ENCODE data around the gene ANKRD22. TPM values are rescaled to one million over a fixed set of nuclear protein-coding genes. Genes with fewer than 3 reads are reported as not detected.
A peak's percentile ranks its signal among the peaks of the same experiment; 100 is the strongest.

ANKRD22 gene
- total RNA-seq, 2 donors from 2014 or later = 0.24 to 0.65 TPM

DNA sequence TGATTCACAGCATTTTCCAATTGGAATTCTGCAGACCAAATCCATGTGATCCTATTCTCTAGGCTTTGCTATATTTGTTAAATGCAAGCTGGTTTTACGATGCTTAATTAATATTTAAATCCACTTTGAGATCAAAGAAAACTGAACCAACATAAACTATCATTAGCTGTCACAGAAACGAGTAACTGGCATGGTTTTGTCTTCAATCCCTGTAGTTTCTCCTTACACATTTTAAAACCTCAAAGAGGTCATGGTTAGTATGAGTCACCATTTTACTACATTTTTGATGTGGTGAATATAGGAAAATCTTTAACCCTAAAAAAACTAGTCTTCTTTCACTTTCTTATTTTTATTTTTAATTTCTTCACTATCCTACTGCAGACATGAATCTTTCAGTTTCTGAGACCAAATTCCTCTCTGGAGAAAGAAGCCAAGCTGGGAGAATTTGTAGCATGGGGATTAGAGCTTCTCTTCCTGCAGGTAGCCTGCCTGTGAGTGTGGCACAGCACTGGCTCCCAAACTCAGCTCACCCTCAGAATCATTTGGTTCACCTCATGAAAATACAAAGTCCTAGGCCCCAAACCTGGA is 57.8 kb downstream of the ANKRD22 start:
- no peaks in the 10 kb centered on the region for H3K9me3 Mint-ChIP-seq
- H3K36me3 Mint-ChIP-seq (ENCODE audit: insufficient read depth in 2 of 2) = no peaks in the 10 kb centered on the region
- H3K27ac Mint-ChIP-seq = peak overlapping the region; percentile 84
- peaks cover 19% of the 10 kb centered on the region for H3K27me3 Mint-ChIP-seq (ENCODE audit: low read depth)
- peaks cover 30% of the 10 kb centered on the region for H3K4me1 Mint-ChIP-seq (ENCODE audit: low read depth)
- H3K4me3 Mint-ChIP-seq = peak overlapping the region; percentile 47 to 62
- peak; percentile 87 to 89 for ATAC-seq (replicated peaks in 1 of 2)
- DNase-seq = no peak

DNA sequence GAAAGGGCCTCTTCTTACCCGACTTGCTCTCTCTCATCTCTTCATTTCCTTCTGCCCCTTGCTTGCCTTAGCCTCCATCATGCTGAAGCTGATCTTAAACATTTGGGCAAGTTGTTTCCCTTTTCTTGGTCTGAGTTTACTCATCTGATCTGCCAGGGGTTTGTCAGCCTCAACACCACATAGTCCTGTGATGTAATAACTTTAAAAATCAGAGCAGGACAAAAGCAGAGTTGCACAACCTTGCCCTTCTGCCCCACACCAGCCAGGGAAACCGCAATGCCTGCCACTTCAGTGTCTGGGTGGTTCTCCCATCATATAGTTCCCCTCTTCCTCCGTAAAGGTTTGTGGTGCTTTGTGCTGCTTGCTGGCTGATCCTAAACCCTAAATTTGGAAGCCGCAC is 59.0 kb downstream of the ANKRD22 start:
- H3K27me3 Mint-ChIP-seq (ENCODE audit: low read depth) = peaks cover 19% of the 10 kb centered on the region
- ATAC-seq (replicated peaks in 1 of 2) = peak; percentile 66 to 72
- H3K27ac Mint-ChIP-seq = no peak overlapping the region
- no peaks in the 10 kb centered on the region for H3K36me3 Mint-ChIP-seq (ENCODE audit: insufficient read depth in 2 of 2)
- H3K4me3 Mint-ChIP-seq = no peak overlapping the region
- no peaks in the 10 kb centered on the region for H3K9me3 Mint-ChIP-seq
- peaks cover 30% of the 10 kb centered on the region for H3K4me1 Mint-ChIP-seq (ENCODE audit: low read depth)
- DNase-seq = peak; percentile 3 to 9

DNA sequence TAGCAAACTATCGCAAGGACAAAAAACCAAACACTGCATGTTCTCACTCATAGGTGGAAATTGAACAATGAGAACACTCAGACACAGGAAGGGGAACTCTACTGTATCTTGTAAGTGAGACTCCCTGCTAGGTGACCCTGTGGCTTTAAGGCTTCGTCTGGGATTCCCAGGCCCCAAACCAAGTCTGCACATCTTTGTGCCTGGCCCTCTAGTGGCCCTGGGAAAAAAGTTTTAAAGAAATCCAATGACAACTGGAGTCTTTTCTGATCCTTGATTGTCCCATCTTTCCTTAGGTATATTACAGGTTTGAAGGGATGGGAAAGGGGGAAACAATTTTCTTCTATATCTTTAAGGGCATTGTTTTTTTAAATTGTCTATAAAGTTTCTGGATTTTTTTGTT is 59.7 kb downstream of the ANKRD22 start:
- no peak for DNase-seq
- peaks cover 16% of the 10 kb centered on the region for H3K27me3 Mint-ChIP-seq (ENCODE audit: low read depth)
- H3K4me1 Mint-ChIP-seq (ENCODE audit: low read depth) = peaks cover 30% of the 10 kb centered on the region
- no peak overlapping the region for H3K4me3 Mint-ChIP-seq
- no peaks in the 10 kb centered on the region for H3K9me3 Mint-ChIP-seq
- no peaks in the 10 kb centered on the region for H3K36me3 Mint-ChIP-seq (ENCODE audit: insufficient read depth in 2 of 2)
- no peak for ATAC-seq (replicated peaks in 1 of 2)
- no peak overlapping the region for H3K27ac Mint-ChIP-seq

GRCh38 chr10:88788924-88789323 is 62.7 kb downstream of the ANKRD22 start:
- Mint-ChIP-seq H3K4me3 (no peak overlapping the region), H3K27ac (no peak overlapping the region), H3K4me1 (ENCODE audit: low read depth) (peaks cover 24% of the 10 kb centered on the region), H3K36me3 (ENCODE audit: insufficient read depth in 2 of 2) (no peaks in the 10 kb centered on the region), H3K9me3 (no peaks in the 10 kb centered on the region), H3K27me3 (ENCODE audit: low read depth) (peaks cover 18% of the 10 kb centered on the region)
- ATAC-seq (replicated peaks in 1 of 2) = no peak
- no peak for DNase-seq

DNA sequence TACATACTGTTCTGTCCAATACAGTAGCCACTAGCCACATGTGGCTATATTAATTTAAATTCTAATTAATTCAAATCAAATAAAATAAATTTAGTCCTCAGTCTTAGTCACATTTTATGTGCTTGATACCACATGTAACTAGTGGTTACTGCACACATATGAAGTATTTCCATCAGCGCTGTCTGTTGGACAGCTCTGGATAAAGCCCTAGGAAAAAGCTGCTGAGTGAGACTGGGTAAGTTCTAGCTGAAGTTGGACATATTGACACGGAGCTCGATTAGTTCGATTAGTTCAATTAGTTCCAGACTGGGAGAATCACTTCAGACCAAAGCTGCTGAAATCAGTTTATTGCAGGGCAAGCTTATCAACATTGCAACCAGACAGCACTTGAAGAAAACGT is 64.2 kb downstream of the ANKRD22 start:
- no peak for ATAC-seq (replicated peaks in 1 of 2)
- Mint-ChIP-seq H3K27ac (no peak overlapping the region), H3K27me3 (ENCODE audit: low read depth) (peaks cover 18% of the 10 kb centered on the region)

DNA sequence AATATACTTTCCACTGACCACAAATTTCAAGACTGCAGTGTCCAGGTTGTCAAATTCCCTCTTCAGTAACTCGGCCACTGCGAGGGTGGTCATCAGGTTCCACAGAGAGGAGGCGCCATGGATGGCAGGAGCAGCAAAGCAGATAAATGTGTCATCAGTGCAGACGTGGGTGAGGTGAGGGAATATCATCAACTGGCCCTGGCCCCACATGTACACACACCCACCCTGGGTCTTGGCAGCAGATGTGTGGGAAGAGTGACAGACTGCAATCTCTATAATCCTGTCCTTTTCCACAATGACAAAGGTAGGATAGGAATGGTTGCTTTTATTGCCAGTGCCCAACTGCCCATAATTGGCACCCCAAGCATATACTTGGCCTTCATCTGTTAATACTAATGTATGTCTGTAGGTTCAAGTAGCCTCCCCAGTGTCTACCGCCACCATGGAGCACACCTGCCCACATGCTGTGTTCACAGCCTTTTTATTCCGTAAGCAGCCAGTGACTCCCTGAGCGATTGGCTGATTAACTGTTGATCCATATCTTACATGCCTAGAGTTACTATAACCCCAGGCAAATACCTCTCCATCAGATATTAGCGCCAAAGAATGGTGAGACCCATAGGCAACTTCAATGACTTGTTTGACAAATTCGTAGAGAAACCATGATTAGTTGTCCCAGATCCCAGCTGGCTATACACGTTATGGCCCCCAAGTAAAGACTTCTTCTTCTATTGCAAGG is 65.4 kb downstream of the ANKRD22 start:
- Mint-ChIP-seq H3K36me3 (ENCODE audit: insufficient read depth in 2 of 2) (no peaks in the 10 kb centered on the region), H3K9me3 (no peaks in the 10 kb centered on the region), H3K27me3 (ENCODE audit: low read depth) (peaks cover 20% of the 10 kb centered on the region), H3K27ac (no peak overlapping the region), H3K4me1 (ENCODE audit: low read depth) (no peaks in the 10 kb centered on the region), H3K4me3 (no peak overlapping the region)
- no peak for ATAC-seq (replicated peaks in 1 of 2)
- DNase-seq = no peak

More for the DNA sequence above, 64.2 kb downstream of the ANKRD22 start:
- Mint-ChIP-seq H3K36me3 (ENCODE audit: insufficient read depth in 2 of 2) (no peaks in the 10 kb centered on the region), H3K4me1 (ENCODE audit: low read depth) (peaks cover 10% of the 10 kb centered on the region), H3K4me3 (no peak overlapping the region), H3K9me3 (no peaks in the 10 kb centered on the region)
- no peak for DNase-seq

GRCh38 chr10:88783724-88784123 is 67.9 kb downstream of the ANKRD22 start:
- Mint-ChIP-seq H3K36me3 (ENCODE audit: insufficient read depth in 2 of 2) (no peaks in the 10 kb centered on the region), H3K27me3 (ENCODE audit: low read depth) (peaks cover 24% of the 10 kb centered on the region), H3K4me1 (ENCODE audit: low read depth) (no peaks in the 10 kb centered on the region)

DNA sequence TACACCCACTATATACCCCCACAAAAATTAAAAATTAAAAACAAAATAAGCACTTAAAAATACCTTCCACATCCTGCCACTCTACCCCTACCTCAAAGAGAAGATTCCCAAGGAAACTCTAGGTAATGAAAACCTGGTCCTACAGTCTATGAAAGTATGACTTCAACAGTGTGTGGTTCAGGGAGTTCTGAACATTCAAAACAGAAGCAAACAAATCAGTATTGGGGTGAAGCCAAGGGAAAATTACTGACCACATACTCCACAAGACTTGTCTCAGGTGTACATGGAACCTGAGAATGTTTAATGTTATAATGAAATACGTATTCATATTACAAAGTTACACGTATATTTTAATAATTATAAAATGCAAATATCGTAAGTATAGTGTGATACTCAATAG is 69.4 kb downstream of the ANKRD22 start:
- DNase-seq (no peak), ATAC-seq (replicated peaks in 1 of 2) (no peak)
- Mint-ChIP-seq H3K4me3 (no peak overlapping the region), H3K27me3 (ENCODE audit: low read depth) (peaks cover 25% of the 10 kb centered on the region), H3K27ac (no peak overlapping the region), H3K36me3 (ENCODE audit: insufficient read depth in 2 of 2) (no peaks in the 10 kb centered on the region), H3K9me3 (no peaks in the 10 kb centered on the region), H3K4me1 (ENCODE audit: low read depth) (no peaks in the 10 kb centered on the region)

More at GRCh38 chr10:88783724-88784123, 67.9 kb downstream of the ANKRD22 start:
- H3K4me3 Mint-ChIP-seq = no peak overlapping the region
- H3K27ac Mint-ChIP-seq = no peak overlapping the region
- H3K9me3 Mint-ChIP-seq = no peaks in the 10 kb centered on the region
- DNase-seq (no peak), ATAC-seq (replicated peaks in 1 of 2) (no peak)

DNA sequence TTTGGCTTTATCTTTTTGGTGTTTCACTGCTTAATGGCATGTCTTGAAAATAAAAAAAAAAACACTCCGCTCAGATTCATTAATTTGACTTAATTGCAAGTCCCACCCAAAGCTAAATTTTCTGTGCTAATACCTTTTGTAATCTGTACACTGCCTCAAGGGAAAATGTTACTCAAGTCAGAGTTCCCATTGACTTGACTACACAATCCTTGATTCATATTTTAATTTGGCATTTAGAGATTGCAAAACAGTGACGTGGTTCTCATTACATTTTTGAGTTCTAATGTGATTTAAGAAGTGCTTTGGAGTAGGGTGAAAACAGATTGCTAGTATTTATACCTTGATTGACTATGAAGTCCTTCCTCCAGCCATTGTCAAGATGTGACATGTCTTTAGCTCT is 70.4 kb downstream of the ANKRD22 start:
- H3K27me3 Mint-ChIP-seq (ENCODE audit: low read depth) = peaks cover 28% of the 10 kb centered on the region
- no peak for ATAC-seq (replicated peaks in 1 of 2)
- no peaks in the 10 kb centered on the region for H3K9me3 Mint-ChIP-seq
- no peaks in the 10 kb centered on the region for H3K4me1 Mint-ChIP-seq (ENCODE audit: low read depth)
- no peaks in the 10 kb centered on the region for H3K36me3 Mint-ChIP-seq (ENCODE audit: insufficient read depth in 2 of 2)
- no peak for DNase-seq
- no peak overlapping the region for H3K4me3 Mint-ChIP-seq
- no peak overlapping the region for H3K27ac Mint-ChIP-seq

Other genes starting within 250 kb of the ANKRD22 start
- gene LIPF, start 187.4 kb downstream of the ANKRD22 start, total RNA-seq = not detected
- gene LIPK, start 145.6 kb downstream of the ANKRD22 start, total RNA-seq = not detected
- gene LIPN, start 91.8 kb downstream of the ANKRD22 start, total RNA-seq = not detected
- gene LIPM, start 49.1 kb downstream of the ANKRD22 start, total RNA-seq = not detected
- 10 to 100 TPM; 28.2 to 39.9 TPM for gene STAMBPL1, start 28.4 kb upstream of the ANKRD22 start, total RNA-seq
- 10 to 100 TPM; 60.7 to 76.9 TPM for gene ACTA2, start 100.9 kb upstream of the ANKRD22 start, total RNA-seq
- gene FAS, start 139.0 kb upstream of the ANKRD22 start, total RNA-seq = 100 to 1,000 TPM; 111 to 138 TPM